ENCODE data around the gene CBX3. TPM values are rescaled to one million over a fixed set of nuclear protein-coding genes. Genes with fewer than 3 reads are reported as not detected.

CBX3 gene
- total and polyA plus RNA-seq, 2 of the 8 experiments (the other 6 are each of a cell fraction or from before 2014, with no cell fraction given), result 71.3 to 258 TPM

DNA sequence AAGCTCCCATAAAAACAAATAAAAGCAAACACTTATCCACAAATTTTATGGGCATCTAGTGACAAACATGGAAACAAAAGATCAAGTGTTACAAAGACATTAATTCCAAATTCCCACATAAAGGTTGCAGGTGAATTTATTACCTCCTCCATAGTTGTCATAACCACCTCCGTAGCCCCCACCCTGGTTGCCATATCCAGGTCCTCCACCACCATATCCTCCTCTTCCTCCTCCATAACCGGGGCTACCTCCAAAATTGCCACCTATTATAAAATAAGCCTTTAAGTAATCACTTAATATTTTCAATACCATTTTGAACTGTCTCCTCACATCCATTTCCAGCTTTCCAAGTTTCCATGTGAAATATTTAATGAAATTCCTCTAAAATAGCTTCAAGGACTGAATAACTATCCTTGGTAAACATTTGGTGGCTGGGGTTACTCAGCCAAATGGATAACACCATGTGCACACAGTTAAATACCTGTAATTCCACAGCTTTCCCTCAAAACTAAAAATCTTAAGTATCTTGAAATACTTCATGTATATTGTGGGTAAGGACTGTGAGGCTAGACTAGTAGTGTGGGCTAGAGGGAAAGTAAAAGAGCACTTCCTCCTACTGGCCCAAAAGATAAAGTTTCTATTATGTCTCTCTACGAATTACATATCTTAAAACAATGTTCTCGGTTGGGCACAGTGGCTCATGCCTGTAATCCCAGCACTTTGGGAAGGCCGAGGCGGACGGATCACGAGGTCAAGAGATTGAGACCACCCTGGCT is 7.9 kb upstream of the CBX3 start:
- Histone ChIP-seq H3K79me2 (ENCODE audit: control insufficient read depth in 1 of 2, insufficient read depth in 2 of 2, low read length in 2 of 2) (peaks cover 18 to 70% of the 10 kb centered on the region in 2 experiments), H3K18ac (ENCODE audit: extremely low read depth, low read length) (no peak overlapping the region), H2BK15ac (ENCODE audit: low read length) (no peak overlapping the region), H3K4ac (replicated peaks; ENCODE audit: insufficient read length, low read depth, low read length) (no peak overlapping the region), H3K23me2 (ENCODE audit: low read depth, low read length) (peaks cover 2% of the 10 kb centered on the region; the same call in 1 of the 2 replicates), H2AK5ac (ENCODE audit: low read depth, low read length) (no peak overlapping the region), H3K4me1 (replicated peaks in 1 of 4; ENCODE audit: control insufficient read depth in 3 of 4, insufficient read depth in 4 of 4, low read length in 3 of 4) (peaks cover 0 to 6% (median 0%) of the 10 kb centered on the region in 4 experiments; a peak in 3 of 7 replicates), H4K8ac (ENCODE audit: extremely low read depth, insufficient read depth, low read length) (peak overlapping the region; percentile 81; the same call in 1 of the 2 replicates), H3K23ac (ENCODE audit: insufficient read length) (no peak overlapping the region), H3K27ac (ENCODE audit: low read depth, low read length) (no peak overlapping the region), H3K4me2 (ENCODE audit: insufficient read depth in 1 of 2, low read depth in 2 of 2, low read length in 2 of 2) (no peak overlapping the region), H3K79me1 (ENCODE audit: low read depth, low read length) (no peaks in the 10 kb centered on the region), H2BK5ac (ENCODE audit: low read depth, low read length) (no peak overlapping the region; the same call in 1 of the 2 replicates), H3K36me3 (ENCODE audit: control insufficient read depth in 2 of 4, insufficient read depth in 4 of 4, low read length in 3 of 4) (peaks cover 64 to 100% (median 92%) of the 10 kb centered on the region in 4 experiments), H2BK120ac (replicated peaks; ENCODE audit: low read depth, low read length) (no peak overlapping the region), H3K9me3 (ENCODE audit: insufficient read depth in 2 of 2, low read depth in 1 of 2, low read length in 1 of 2) (no peaks in the 10 kb centered on the region), H4K5ac (ENCODE audit: insufficient read length, low read depth, low read length) (no peak overlapping the region), H4K91ac (replicated peaks; ENCODE audit: insufficient read length, low read length) (no peak overlapping the region), H3K56ac (replicated peaks; ENCODE audit: insufficient read length, low read depth, low read length) (no peak overlapping the region), H2BK12ac (ENCODE audit: low read depth, low read length) (no peak overlapping the region), H4K20me1 (replicated peaks in 1 of 2; ENCODE audit: control insufficient read depth in 1 of 2, insufficient read depth in 2 of 2, low read length in 2 of 2) (peaks cover 34 to 43% of the 10 kb centered on the region in 2 experiments), H3K4me3 (ENCODE audit: extremely low read depth in 1 of 4, insufficient read depth in 2 of 4, low read depth in 3 of 4, low read length in 4 of 4) (no peak overlapping the region), H3K27me3 (replicated peaks in 1 of 4; ENCODE audit: control insufficient read depth in 3 of 4, extremely low read depth in 1 of 4, insufficient read depth in 3 of 4, low read length in 3 of 4) (no peaks in the 10 kb centered on the region), H3K9ac (replicated peaks in 1 of 4; ENCODE audit: extremely low read depth in 1 of 4, low read depth in 3 of 4, low read length in 3 of 4) (no peak overlapping the region), H2BK20ac (ENCODE audit: low read length) (no peak overlapping the region), H2AFZ (ENCODE audit: low read length) (no peak overlapping the region), H3K14ac (ENCODE audit: insufficient read length) (no peak overlapping the region)
- CTCF ChIA-PET (ENCODE audit: partially characterized antibody), result interaction anchor here (0.9 to 4.7 kb wide), 5 partner anchors 13 to 300 kb away, joined by 3 to 21 read pairs (median 4); partner anchors contain the start of gene SNX10
- POLR2A ChIA-PET (ENCODE audit: partially characterized antibody), result interaction anchor here (1.0 to 17.3 kb wide), 15 partner anchors 3 to 171 kb away, joined by 3 to 578 read pairs (median 6); partner anchors contain the start of genes CBX3 and HNRNPA2B1
- DNase-seq (ENCODE audit: low read depth in 1 of 2, low spot score in 2 of 2) (no peak), FAIRE-seq (no peak)
- 95% methylated on average over 8 of the region's 8 CpGs; no CpG with 5 or more reads in 1 of the 2 experiments for WGBS, 2 experiments (ENCODE audit: extremely low coverage in 1 of 2, insufficient coverage in 1 of 2, insufficient read length in 1 of 2, insufficient replicate concordance in 2 of 2, low coverage in 1 of 2, low lambda C conversion rate in 2 of 2, missing lambda C conversion rate in 1 of 2)
- TF ChIP-seq KDM4A (IDR thresholded peaks at IDR 0.05; ENCODE audit: low read depth, low read length, severe bottlenecking) (no peak), PHF8 (conservative IDR thresholded peaks at IDR 0.05; ENCODE audit: low read depth, low read length) (no peak), SRF (IDR thresholded peaks at IDR 0.05; ENCODE audit: low read depth, low read length) (no peak), RNF2 (IDR thresholded peaks at IDR 0.05; ENCODE audit: borderline replicate concordance, low read depth, low read length, missing control alignments, poor library complexity, severe bottlenecking) (no peak), GTF2F1 (IDR thresholded peaks at IDR 0.05; ENCODE audit: borderline replicate concordance, low read depth, low read length) (no peak), POLR2A (IDR thresholded peaks at IDR 0.05; ENCODE audit: control extremely low read depth in 1 of 2, low read depth in 2 of 2, low read length in 2 of 2) (peak in 1 of 2 experiments; percentile 34; a peak in 2 of 3 replicates), POLR2AphosphoS5 (IDR thresholded peaks at IDR 0.05; ENCODE audit: low read depth, low read length) (peak; percentile 54), SP1 (IDR thresholded peaks at IDR 0.05; ENCODE audit: low read depth, low read length) (peak; percentile 38; the same call in 1 of the 2 replicates), NRF1 (IDR thresholded peaks at IDR 0.05; ENCODE audit: low read depth, low read length) (0 out of 2 replicates have a peak, but pooled peaks have one; percentile 10), NANOG (IDR thresholded peaks at IDR 0.05; ENCODE audit: insufficient read depth, low read depth, low read length, poor library complexity, severe bottlenecking) (no peak), HDAC2 (IDR thresholded peaks at IDR 0.05; ENCODE audit: borderline replicate concordance in 1 of 2, low read depth in 2 of 2, low read length in 2 of 2) (no peak)

All from H1 (cell line).